Measurements from ENCODE around the gene GRHPR. TPM values are rescaled to one million over a fixed set of nuclear protein-coding genes. Genes with fewer than 3 reads are reported as not detected.
"Not testable (repeated sequence)": the region's sequence is repeated elsewhere in the genome, so short reads cannot be mapped to it uniquely, and the experiment has no call there.

Gene GRHPR
- total and polyA plus RNA-seq, 2 of the 8 experiments (the other 6 are each of a cell fraction or from before 2014, with no cell fraction given): 97.0 to 201 TPM

DNA sequence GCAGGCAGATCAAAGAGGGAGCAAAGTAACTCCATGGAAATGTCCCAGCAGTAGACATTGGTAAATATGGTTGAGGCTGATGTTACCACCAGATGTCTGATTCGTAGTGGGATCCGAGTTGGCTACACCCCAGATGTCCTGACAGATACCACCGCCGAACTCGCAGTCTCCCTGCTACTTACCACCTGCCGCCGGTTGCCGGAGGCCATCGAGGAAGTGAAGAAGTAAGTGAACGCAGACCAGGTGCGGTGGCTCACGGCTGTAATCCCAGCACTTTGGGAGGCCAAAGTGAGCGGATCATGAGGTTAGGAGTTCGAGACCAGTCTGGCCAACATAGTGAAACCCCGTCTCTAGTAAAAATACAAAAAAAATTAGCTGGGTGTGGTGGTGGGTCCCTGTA, 3.9 kb downstream of the GRHPR start:
- not testable (repeated sequence) for H3K18ac ChIP-seq (ENCODE audit: extremely low read depth, low read length); H3K4ac ChIP-seq (replicated peaks; ENCODE audit: insufficient read length, low read depth, low read length); H3K4me2 ChIP-seq (ENCODE audit: insufficient read depth in 1 of 2, low read depth in 2 of 2, low read length in 2 of 2); H4K91ac ChIP-seq (replicated peaks; ENCODE audit: insufficient read length, low read length); H3K23ac ChIP-seq (ENCODE audit: insufficient read length); H2BK15ac ChIP-seq (ENCODE audit: low read length); H2AFZ ChIP-seq (ENCODE audit: low read length); H2BK120ac ChIP-seq (replicated peaks; ENCODE audit: low read depth, low read length); H3K14ac ChIP-seq (ENCODE audit: insufficient read length); H3K9ac ChIP-seq (replicated peaks in 1 of 4; ENCODE audit: extremely low read depth in 1 of 4, low read depth in 3 of 4, low read length in 3 of 4); H3K56ac ChIP-seq (replicated peaks; ENCODE audit: insufficient read length, low read depth, low read length); FAIRE-seq; H4K5ac ChIP-seq (ENCODE audit: insufficient read length, low read depth, low read length); H3K4me3 ChIP-seq (ENCODE audit: extremely low read depth in 1 of 4, insufficient read depth in 2 of 4, low read depth in 3 of 4, low read length in 4 of 4); H2BK20ac ChIP-seq (ENCODE audit: low read length); H2BK12ac ChIP-seq (ENCODE audit: low read depth, low read length); DNase-seq (ENCODE audit: low read depth in 1 of 2, low spot score in 2 of 2); H3K9me3 ChIP-seq (ENCODE audit: insufficient read depth in 2 of 2, low read depth in 1 of 2, low read length in 1 of 2); H2AK5ac ChIP-seq (ENCODE audit: low read depth, low read length); H4K8ac ChIP-seq (ENCODE audit: extremely low read depth, insufficient read depth, low read length); H3K27ac ChIP-seq (ENCODE audit: low read depth, low read length); H2BK5ac ChIP-seq (ENCODE audit: low read depth, low read length); H3K23me2 ChIP-seq (ENCODE audit: low read depth, low read length); H3K27me3 ChIP-seq (replicated peaks in 1 of 4; ENCODE audit: control insufficient read depth in 3 of 4, extremely low read depth in 1 of 4, insufficient read depth in 3 of 4, low read length in 3 of 4)
- Histone ChIP-seq H3K79me2 (ENCODE audit: control insufficient read depth in 1 of 2, insufficient read depth in 2 of 2, low read length in 2 of 2) (peaks cover 0 to 18% of the 10 kb centered on the region in 2 experiments; a peak in 2 of 4 replicates), H3K36me3 (ENCODE audit: control insufficient read depth in 2 of 4, insufficient read depth in 4 of 4, low read length in 3 of 4) (peaks cover 18 to 57% (median 23%) of the 10 kb centered on the region in 4 experiments; a peak in 7 of 8 replicates), H4K20me1 (replicated peaks in 1 of 2; ENCODE audit: control insufficient read depth in 1 of 2, insufficient read depth in 2 of 2, low read length in 2 of 2) (peaks cover 10 to 13% of the 10 kb centered on the region in 2 experiments), H3K4me1 (replicated peaks in 1 of 4; ENCODE audit: control insufficient read depth in 3 of 4, insufficient read depth in 4 of 4, low read length in 3 of 4) (peaks cover 2 to 16% (median 8%) of the 10 kb centered on the region in 4 experiments), H3K79me1 (ENCODE audit: low read depth, low read length) (peaks cover 21% of the 10 kb centered on the region)
- ChIA-PET POLR2A (ENCODE audit: partially characterized antibody) (interaction anchor here (1.0 to 1.4 kb wide), 2 partner anchors 11 to 16 kb away, joined by 3 read pairs; no protein-coding TSS in a partner anchor), CTCF (ENCODE audit: partially characterized antibody) (interaction anchor here (3.4 kb wide), 1 partner anchor 15 kb away, joined by 24 read pairs; no protein-coding TSS in a partner anchor)
- WGBS, 2 experiments (ENCODE audit: extremely low coverage in 1 of 2, insufficient coverage in 1 of 2, insufficient read length in 1 of 2, insufficient replicate concordance in 2 of 2, low coverage in 1 of 2, low lambda C conversion rate in 2 of 2, missing lambda C conversion rate in 1 of 2): 97% methylated on average over 15 of the region's 15 CpGs; no CpG with 5 or more reads in 1 of the 2 experiments

Measured in H1 (cell line).